Measurements from ENCODE around the gene ARHGAP4.

DNA sequence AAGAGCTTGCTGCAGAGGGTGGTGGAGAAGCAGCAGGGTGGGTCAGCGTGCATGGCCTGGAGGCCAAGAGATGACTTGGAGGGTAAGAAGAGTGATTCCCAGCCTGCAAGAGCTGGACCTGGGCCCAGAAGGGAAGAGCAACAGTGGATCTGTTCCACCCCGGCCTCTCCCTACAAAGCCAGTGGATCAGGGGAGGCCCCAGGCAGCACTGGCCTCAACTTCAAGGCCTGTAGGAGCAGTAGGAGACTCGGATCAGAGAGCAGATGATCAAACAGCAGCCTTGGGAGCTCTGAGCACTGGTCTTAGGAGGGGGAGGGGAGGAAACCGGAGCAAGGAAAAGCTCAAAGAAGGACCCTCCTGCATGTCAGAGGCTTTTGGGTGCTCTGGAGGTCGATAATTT is 47.7 kb downstream of the ARHGAP4 start:
- TF ChIP-seq POLR2A (IDR thresholded peaks at IDR 0.05; ENCODE audit: low read depth, low read length), result no peak
- TF ChIP-seq POLR2AphosphoS5 (IDR thresholded peaks at IDR 0.05; ENCODE audit: low read depth, low read length), result no peak
- no peak for TF ChIP-seq TAF1 (IDR thresholded peaks at IDR 0.05; ENCODE audit: low read depth, low read length)
